GM13977 (cell line): ENCODE data around the gene ZNF468.
"Not testable (repeated sequence)": the region's sequence is repeated elsewhere in the genome, so short reads cannot be mapped to it uniquely, and the experiment has no call there.

ENCODE experiments used
- DNase-seq: peaks from one replicate; pipeline ENCODE4 v3.0.0; 2012; ENCODE audit warnings: low spot score
- in situ Hi-C: fragments of 300-500 bp; cut with MboI; formaldehyde crosslinking; loops from one replicate; pipeline ENCODE4 v1.12.0; 2022; ENCODE audit warnings: low sequenced_read_pairs, low pct_unique_long_range_greater_than_20kb, mixed read lengths, inconsistent platforms; ENCODE audit not compliant: unreplicated experiment
- TF ChIP-seq, protein P1 (sequence below): IDR thresholded peaks from 2 replicates; pipeline ENCODE4 v1.5.1; 2012; ENCODE audit warnings: mild to moderate bottlenecking, control low read depth; ENCODE audit not compliant: insufficient read depth; ENCODE audit errors: extremely low read depth, missing control alignments

ZNF468 gene

DNA sequence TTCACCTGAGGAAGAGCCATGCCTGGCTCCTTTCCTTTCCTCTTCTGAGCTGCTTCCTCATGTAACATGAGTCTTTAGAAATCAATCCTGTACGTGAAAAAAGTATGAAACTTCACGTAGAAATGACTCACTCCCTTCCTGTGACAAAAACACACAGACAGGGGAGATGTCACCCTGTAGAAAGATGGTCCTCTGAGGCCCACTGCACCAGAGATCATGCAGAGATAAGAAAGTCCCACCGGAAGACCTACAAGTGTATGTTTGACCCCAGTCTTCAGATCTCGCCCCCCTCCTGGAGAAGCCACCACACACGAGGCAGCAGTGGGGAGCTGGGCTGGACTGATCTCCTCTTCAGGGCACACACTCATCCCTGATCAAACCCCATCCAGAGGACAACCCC lies 23.9 kb downstream of the ZNF468 start:
- in situ Hi-C loops, DNase-seq: not testable (repeated sequence)

DNA sequence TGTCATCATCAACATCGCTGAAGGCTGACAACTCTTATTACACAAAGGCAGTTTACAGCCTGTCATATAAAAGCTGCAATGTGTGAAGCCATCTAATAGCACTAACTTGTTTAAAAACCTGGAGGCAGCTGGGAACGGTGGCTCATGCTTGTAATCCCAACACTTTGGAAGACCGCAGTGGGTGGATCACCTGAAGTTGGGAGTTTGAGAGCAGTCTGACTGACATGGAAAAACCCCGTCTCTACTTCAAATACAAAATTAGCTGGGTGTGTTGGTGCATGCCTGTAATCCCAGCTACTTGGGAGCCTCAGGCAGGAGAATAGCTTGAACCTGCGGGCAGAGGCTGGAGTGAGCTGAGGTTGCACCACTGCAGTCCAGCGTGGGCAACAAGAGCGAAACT lies 27.6 kb downstream of the ZNF468 start:
- in situ Hi-C loops, DNase-seq: not testable (repeated sequence)

DNA sequence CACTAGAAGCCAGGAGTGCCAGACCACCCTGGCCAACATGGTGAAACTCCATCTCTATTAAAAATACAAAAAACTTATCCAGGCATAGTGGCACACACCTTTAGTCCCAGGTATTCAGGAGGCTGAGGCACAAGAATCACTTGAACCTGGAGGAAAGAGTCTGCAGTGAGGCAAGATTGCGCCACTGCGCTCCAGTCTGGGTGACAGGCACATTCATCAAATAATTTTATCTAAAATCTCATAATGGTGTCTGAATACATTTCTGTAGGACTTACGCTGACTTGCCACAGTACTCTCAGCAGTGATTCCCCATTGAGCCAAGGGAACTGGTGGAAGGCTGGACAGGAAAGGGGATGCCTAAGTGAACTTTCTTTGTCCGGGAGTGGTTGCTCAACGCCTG lies 31.7 kb downstream of the ZNF468 start:
- in situ Hi-C loops = no loop called here
- no peak for DNase-seq
- TF ChIP-seq, protein P1, sequence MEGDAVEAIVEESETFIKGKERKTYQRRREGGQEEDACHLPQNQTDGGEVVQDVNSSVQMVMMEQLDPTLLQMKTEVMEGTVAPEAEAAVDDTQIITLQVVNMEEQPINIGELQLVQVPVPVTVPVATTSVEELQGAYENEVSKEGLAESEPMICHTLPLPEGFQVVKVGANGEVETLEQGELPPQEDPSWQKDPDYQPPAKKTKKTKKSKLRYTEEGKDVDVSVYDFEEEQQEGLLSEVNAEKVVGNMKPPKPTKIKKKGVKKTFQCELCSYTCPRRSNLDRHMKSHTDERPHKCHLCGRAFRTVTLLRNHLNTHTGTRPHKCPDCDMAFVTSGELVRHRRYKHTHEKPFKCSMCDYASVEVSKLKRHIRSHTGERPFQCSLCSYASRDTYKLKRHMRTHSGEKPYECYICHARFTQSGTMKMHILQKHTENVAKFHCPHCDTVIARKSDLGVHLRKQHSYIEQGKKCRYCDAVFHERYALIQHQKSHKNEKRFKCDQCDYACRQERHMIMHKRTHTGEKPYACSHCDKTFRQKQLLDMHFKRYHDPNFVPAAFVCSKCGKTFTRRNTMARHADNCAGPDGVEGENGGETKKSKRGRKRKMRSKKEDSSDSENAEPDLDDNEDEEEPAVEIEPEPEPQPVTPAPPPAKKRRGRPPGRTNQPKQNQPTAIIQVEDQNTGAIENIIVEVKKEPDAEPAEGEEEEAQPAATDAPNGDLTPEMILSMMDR = no peak

DNA sequence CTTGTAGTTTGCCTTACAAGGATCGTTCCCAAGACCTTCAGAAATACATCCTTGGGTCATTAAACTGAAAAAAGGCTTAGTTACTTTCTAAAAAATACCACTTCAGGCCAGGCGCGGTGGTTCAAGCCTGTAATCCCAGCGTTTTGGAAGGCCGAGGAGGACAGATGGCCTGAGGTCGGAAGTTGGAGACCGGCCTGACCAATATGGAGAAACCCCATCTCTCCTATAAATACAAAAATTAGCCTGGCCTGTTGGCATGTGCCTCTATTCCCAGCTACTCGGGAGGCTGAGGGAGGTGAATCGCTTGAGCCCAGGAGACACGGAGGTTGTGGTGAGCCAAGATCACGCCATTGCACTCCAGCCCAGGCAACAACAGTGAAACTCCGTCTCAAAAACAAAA lies 33.7 kb downstream of the ZNF468 start:
- in situ Hi-C loops = no loop called here
- TF ChIP-seq, protein P1 = no peak
- DNase-seq = no peak

DNA sequence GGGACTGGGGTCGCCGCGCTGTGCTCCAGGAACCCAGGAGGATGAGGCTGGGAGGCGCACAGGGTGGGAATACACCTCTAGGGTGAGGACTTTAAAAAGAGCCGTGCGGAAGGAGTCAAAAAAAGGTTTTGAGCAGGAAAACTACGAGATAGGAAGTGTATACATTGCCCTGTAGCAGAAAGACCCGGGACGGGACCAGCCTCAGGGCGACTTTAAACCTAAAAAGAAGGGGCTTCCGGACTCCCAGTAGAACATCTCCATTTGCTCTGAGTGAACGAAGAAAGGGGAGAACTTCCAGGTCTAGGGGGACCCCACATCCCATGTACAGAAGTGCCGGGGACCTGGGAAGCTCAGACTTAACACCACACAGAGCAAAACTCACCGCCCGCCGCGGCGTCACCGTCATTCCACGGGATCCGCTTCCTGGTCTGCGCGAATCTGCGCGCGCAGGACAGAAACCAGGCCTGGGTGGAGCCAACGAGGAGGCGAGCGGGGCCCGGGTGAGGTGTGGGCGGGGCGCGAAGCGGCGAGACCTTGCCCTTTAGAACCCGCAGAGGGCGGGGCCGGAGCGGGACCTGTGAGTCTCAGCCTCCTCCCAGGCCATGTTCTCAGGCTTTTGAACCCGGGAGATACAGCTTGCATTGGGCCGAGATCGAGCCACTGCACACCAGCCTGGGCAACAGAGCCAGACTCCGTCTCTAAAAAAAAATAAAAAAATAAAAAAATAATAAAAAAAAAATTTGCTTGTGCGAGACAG lies 36.0 kb downstream of the ZNF468 start, which contains the start of gene ZNF28:
ZNF28 (minus strand) TSS at position 430 of the 757 bp plus-strand sequence. CDS start 3,675 bp downstream, outside the sequence.
- DNase-seq = peak; percentile 31
- in situ Hi-C loops = not testable (repeated sequence)

DNA sequence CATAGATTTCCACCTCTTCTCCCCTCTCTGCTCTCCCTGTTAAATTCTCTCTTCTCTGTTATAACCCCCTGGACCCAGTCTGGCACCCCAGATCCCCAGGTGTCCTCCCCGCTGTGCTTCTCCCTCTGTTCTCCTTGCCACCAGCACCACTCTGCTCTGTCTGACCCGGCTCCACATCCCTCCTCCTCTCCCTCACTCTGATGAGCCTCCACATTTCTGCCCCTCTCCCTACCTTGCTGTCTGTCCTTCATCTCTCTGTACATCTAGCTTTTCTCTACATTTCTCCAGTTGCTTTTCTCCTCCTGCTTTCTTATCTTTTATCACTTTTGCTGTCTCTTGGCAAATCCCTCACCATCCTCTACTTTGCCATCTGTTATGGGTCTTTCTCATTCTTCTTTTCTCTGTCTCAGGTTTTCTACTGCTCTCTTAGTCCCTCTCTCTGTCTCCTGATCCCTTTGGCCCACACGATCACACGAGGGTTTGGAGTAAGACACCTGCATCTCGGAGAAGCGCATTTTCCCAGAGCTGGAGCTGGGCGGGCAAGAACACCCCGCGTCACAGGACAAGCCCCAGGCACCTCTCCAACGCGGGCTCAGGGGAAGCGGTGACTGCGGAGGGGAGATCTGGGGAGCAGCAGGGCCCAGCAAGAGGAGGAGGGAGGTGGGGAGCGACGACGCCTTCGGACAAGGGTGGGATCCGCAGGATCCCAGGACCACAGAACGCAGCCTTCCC lies 36.8 kb downstream of the ZNF468 start:
- DNase-seq, in situ Hi-C loops: not testable (repeated sequence)

DNA sequence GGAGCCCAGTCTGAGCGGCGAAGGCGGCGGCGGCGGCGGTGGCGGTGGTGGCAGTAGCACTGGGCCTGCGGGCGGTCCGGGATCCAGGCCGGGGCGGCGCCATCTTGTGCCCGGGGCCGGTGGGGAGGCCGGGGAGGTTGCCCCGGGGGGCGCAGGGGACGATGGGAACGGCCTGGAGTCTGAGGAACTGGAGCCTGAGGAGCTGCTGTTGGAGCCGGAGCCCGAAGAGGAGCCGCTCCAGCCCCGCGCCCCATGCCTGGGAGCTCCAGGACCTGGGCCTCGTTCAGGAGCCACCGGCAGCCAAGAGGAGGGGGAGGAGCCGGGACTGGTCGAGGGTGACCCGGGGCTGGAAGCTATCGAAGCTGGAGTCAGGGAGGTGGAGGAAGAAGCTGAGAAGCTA lies 47.6 kb downstream of the ZNF468 start:
- in situ Hi-C loops = no loop called here
- TF ChIP-seq, protein P1 = no peak
- DNase-seq = no peak

DNA sequence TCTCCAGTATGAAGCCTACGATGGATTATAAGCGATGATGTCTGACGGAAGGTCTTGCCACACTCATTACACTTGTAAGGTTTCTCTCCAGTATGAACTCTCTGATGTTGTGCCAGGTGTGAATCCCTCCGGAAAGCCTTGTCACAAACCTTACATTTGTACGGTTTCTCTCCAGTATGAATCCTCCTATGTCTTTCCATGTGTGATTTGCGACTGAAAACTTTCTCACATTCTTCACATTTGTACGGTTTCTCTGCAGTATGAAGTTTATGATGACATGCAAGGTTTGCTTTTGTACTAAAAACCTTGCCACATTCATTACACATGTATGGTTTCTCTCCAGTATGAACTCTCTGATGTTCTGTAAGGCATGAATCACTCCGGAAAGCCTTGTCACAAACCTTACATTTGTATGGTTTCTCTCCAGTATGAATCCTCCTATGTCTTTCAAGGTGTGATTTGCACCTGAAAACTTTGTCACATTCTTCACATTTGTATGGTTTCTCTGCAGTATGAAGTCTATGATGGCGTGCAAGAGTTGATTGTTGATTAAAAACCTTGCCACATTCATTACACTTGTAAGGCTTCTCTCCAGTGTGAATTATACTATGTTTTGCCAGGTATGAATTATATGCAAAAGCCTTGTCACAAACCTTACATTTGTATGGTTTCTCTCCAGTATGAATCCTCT lies 57.3 kb downstream of the ZNF468 start:
- DNase-seq, in situ Hi-C loops: not testable (repeated sequence)

DNA sequence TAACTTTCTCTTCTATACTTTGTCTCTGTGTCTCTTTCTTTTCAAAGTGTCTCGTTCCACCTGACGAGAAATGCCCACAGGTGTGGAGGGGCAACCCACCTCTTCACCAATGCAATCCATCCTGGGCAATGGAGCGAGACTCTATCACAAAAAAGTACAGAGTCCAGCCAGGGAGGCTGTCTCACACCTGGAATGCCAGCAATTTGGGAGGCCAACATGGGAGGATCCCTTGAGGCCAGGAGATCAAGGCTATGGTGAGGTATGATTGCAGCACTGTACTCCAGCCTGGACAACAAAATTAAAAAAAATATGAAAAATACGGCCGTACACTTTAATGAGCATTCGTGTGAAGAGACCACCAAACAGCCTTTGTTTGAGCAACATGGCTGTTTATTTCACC lies 68.0 kb downstream of the ZNF468 start:
- TF ChIP-seq, protein P1 = no peak
- in situ Hi-C loops = no loop called here
- no peak for DNase-seq
